T1000 (cell line): ENCODE data around the gene PTPN14.

Source experiments
- DNase-seq: peaks from one replicate; lab custom pipeline; 2025; ENCODE audit warnings: mixed read lengths; lab: John Stamatoyannopoulos, UW

Gene PTPN14

DNA sequence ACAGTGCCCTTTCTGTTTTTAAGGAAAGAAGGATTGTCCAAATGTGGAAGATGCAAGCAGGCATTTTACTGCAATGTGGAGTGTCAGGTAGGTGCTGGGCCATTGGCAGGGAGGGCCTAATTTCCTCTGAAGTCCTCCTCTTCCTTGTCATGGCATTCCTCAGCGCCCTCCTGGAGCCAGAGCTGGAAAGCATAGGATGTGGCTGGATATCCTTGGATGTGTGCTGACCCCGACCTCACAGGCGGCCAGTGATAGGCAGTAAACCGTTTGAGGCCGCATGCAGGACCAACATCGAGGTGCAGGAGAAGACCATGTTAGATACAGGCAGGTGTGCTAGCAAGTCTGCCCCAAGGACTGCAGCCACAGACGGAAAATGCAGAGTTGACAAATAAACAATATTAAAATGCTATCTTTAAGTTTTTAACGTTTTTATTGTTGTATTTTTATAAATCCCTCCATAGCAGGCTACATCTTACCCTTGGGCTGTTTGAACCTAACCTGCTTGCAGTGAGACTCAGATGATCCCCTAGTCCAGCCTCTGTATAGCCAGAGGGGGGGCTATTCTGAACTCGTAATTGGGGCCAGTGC is 246.1 kb downstream of the PTPN14 start:
- DNase-seq = no peak

DNA sequence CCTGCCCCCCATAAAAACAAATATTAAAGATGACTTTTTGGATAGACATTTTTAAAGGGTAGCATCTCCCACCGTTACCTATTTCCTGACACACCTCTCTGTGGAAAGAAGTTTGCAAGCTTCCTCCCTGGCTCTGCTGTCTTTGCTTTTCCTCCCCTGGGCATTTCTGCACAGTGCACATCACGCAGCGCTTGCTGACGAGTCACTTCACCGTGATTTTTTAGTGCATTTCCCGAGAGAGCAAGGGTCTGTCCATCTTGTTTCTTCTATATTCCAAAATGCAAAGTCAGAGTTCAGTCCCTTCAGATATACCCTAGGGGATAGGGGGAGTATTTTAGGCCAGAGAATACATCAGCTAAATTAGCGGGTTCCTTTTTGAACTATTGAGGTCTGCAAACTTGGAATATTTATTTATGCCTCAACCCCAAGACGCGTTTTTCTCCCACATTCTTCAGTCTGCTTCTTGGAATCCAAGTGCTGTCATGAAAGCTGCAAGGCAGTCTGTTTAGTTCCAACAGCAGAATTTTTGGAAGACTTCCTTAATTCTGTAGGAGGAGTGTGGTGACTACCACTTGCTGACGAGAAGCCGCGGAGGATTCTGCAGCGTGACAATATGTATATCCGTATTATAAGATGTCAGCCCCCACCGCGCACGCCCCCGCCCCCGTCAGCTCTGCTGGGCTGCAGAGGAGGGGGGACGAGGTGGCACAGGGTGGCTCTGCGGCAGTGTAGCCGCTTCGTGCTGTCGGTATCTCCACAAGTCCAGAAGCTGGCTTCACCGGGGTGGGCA is 248.1 kb downstream of the PTPN14 start:
- DNase-seq = no peak

GRCh38 chr1:214301526-214301925 is 249.9 kb downstream of the PTPN14 start:
- no peak for DNase-seq

DNA sequence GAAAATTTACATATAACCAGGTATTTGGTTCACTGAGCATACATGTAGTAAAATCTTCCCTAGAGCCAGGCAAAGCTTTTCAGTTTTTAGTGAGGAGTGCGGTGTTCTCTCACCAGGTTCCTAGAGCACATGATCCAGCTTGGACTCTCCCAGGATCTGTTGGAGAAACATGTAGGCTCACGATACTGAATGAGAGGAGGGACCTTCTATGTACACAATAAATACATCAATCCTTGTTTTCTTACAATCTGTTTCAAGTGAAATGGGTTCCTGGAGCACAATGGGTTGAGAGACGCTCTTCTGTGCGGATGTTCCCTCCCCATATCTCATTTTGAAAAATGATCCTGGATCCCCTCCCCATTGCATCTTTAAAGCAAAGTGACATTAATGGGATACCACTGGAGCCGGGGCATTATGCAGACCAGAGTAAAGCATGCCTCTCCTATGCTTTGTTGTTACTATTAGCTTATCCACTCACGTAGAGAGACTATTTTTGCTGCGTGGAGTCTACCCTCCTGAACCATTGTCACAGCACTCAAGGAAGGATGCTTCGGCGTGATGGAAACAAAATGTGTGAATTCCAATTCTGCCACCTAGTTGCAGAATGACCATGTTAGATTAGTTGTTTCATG is 251.1 kb downstream of the PTPN14 start:
- no peak for DNase-seq
